Sciatic nerve (tissue), 2 donors: ENCODE data around the gene IL19. TPM values are rescaled to one million over a fixed set of nuclear protein-coding genes. Genes with fewer than 3 reads are reported as not detected.

Source experiments
- ATAC-seq: fragments of 200-7000 bp; cut with Tn5 transposase; one replicate; pipeline ENCODE4 v1.9.1; 2020; ENCODE audit warnings: mild to moderate bottlenecking, moderate library complexity
- DNase-seq: peaks from one replicate; pipeline ENCODE4 v3.0.0-alpha.2; 2020; ENCODE audit warnings: low spot score
- intact Hi-C: fragments of 100-400 bp; cut with DNase I; formaldehyde crosslinking; loops from one replicate; pipeline ENCODE4 v1.14.2; 2022
- total RNA-seq: library from RNA; stranded (reverse); fragmentation: NEBNext Ultra II Directional; extraction: Animal tissue kit (Norgen Biotek cat#: 25700); gene quantifications from one replicate; pipeline ENCODE4 v1.2.1, GENCODE V29; 2021
- donor health status: DM: no; HTN: no; CAD: no.
- donor health status: DM: no; HTN: no; CAD: no.

IL19 gene
- total RNA-seq, 1 donor from 2014 or later, result not detected

DNA sequence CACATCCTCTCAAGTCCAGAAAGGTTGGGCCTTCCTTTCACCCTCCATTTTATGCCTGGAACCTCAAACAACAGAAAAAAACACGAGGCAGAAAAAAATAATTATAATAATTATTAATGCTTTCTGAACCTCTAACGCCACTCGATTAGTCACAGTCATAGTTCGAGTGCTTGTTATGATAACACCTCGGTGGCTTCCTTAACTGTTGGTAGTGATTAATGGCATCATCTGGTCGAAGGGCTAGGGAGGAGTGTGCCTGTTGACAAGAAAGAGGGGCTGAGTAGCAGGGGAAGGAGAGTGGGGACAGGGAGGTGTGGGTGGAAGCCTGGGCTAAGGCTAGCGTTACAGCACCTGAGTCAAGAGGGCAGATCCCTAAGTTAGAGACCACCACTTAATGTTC lies 23.0 kb downstream of the IL19 start:
- intact Hi-C loops, result no loop called here
- DNase-seq (no peak), ATAC-seq (no peak)

DNA sequence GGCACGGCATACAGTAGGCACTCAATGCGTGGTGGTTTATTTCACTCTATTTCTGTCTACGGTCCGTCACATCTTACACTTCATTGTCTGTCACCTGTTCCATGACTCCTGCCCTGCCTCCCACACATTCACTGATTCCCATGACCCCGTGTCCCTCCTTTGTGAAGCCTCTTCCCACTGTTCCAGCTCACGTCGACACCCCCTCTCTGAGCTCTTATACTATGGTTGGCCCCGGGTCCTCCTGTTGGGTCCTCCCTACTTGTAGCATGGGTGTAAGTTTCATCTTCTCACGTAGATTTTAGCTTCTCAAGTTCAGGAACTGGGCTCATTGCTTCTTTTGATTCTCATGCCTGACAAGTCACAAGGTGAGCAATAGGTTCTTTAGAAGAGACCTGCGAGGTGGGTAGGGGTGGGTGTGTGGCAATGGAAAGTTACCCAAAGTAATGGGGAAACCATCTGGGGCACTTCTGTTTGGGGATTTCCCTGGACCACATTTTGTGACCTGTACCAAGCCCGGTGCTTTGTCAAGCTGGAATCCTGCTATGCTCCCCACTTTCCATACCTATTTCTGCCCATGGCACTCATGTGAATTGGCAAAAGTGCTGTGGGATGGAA lies 23.8 kb downstream of the IL19 start:
- ATAC-seq (no peak), DNase-seq (no peak)
- intact Hi-C loops, result no loop called here

DNA sequence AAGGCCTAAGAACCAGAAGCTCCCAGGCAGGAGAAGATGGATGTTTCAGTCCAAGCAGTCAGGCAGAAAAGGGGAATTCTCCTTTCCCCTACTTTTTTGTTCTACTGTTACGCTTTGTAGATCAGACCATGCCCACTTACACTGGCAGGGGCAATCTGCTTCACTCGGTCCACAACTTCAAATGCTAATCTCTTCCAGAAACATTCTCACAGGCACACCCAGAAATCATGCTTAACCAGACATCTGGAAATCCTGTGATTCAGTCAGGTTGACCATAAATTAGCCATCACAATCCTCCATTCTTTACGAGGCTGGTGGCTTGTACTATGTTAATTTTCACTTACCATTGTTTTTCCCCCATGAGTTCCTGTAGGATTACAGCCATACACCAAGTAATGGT lies 25.5 kb downstream of the IL19 start:
- intact Hi-C loops, result no loop called here
- no peak for DNase-seq

DNA sequence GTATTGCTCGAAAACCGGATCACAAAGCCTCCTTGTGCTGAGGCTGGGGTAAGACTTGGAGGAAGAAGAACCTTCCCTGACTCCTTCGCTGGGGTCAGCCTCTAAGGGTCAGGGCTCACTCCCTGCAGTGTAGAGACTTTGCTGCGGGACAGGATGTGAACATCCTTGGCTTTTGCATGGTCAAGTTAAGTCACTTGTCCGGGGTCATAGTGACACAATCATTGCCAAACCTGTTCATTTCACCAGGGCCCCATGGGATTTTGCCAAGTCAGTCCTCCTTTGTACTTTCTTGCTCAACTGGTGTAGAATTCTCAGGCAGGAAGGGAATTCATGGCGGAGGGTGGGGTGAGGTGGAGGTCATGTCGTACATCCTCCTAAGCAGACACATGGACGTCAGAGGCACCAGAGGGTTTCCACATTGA lies 26.4 kb downstream of the IL19 start:
- no peak for ATAC-seq
- DNase-seq, result no peak
- intact Hi-C loops, result no loop called here

More for the DNA sequence above, 25.5 kb downstream of the IL19 start:
- no peak for ATAC-seq

DNA sequence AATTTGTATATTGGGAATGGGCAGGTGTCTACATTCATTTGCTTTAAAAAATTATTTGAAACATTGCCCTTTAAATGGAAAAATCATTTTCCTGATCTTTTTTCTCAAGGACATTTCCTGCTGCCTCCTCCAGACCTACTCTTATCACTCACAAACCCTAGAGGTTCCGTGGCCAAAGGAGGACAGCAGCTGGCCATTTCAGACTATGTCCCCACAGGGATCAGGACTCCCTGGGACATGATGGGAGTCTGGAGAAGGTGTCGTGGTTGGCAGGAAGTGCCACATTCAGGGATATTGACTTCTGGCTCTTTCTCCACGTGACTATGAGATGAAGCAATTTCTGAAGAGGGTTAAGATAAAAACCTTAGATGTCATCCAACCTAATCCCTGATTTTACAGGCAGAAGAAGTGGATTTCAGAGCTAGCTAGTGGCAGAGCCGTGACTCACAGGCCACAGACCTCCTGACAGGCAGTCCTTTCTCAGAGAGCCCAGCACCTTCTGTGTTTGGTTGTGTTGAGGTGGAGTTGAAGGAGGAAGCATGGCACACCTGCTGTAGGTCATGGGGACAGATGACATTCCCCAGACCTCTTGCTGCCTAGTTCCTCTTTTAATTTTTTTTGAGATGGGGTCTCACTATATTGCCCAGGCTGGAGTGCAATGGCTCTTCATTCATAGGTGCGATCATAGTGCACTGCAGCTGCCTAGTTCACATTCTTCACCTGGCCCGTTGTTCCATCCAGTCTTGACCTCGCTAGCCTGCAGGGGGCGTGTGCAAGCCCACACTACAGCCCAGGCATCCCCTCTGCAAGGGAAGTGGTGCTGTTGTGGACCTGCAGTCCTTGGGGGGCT lies 27.2 kb downstream of the IL19 start:
- ATAC-seq (no peak), DNase-seq (no peak)
- intact Hi-C loops, result no loop called here

DNA sequence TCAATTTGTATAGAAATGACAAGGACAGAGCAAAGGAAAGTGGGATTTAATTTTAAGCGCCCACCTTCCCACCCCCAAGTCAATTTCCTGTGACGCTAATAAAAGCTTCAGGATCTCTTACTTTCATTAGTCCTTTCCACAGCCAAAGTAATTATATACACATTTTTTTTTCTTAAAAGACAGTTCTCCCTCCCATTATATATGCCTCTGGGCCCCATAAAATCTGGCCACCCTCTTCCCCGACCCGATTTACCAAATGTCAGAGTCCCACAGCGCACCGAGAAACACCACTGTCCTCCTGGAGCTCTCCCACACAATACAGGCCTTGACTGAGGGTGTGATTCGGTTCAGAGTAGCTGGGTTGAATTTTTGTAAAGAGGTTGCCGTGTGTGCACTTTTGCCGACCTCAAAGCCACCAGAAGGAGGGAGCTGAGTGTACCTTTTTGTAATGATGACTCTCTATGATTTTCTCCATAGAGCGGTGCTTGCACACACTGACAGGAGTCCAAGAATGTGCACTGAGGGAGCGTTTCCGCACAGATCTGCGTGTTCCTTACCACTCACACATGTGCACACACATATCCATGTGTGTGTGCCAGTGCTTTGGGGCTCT lies 27.9 kb downstream of the IL19 start:
- no peak for ATAC-seq
- intact Hi-C loops, result no loop called here
- DNase-seq, result no peak

DNA sequence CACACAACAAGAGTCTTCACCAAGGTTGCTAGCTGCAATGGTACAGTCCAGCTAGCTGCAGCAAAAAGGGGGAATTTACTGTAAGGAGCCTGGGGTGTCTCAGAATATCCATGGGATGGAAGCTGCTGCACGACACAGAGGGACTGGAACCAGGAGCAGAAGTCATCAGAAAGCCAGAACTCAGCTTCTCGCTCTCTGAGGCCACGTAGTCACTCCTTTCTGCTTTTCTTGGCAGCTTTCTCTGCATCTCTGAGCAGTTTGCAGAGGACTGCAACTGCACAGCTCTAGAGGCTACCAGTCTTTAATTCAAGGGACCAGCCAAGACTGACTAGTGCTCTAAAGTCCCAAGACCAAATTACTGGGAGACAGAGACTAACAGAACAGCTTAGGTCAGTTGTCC lies 28.7 kb downstream of the IL19 start:
- DNase-seq (no peak), ATAC-seq (no peak)
- intact Hi-C loops, result no loop called here

DNA sequence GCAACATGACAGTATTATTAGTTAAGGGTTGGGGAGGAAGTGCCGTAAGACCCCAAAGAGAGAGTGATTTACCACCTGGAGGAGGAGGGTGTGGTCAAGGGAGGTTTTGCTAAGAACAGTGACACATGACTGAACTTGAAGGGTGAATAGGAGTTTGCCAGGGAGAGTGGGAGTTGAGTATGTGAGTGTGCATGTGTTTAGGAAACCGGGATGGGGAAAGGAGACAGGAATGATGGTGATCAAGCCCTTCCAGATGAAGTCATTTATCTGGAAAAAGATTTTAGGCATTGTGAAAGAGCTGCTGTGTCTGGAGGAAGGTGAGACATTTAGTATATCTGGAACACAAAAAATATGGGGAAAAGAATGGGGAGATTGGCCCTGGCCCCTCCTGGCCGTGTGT lies 29.8 kb downstream of the IL19 start:
- intact Hi-C loops, result loop anchor here (1.0 kb wide), 1 partner anchor 37 kb away; no protein-coding TSS in a partner anchor
- DNase-seq (no peak), ATAC-seq (no peak)

DNA sequence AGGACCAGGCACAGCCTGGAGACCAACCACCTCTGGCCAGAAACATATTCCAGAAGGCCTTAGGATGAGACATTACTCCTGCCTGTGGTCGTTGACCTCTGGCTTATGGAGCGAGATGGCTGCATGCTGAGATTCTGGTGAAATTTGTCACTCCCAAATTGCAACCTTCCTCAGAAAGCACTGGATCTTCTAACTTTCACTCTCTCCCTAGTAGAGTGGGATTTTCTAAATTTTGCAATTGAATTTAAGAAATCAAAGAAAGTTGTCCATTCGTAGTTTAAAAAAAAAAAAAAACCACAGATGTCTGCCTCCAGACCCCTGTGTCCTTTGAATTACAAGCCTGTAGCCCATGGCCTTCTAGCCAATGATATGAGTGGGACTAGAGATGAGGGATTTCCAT lies 30.3 kb downstream of the IL19 start:
- intact Hi-C loops, result loop anchor here (1.0 kb wide), 1 partner anchor 36 kb away; no protein-coding TSS in a partner anchor
- ATAC-seq (no peak), DNase-seq (no peak)

DNA sequence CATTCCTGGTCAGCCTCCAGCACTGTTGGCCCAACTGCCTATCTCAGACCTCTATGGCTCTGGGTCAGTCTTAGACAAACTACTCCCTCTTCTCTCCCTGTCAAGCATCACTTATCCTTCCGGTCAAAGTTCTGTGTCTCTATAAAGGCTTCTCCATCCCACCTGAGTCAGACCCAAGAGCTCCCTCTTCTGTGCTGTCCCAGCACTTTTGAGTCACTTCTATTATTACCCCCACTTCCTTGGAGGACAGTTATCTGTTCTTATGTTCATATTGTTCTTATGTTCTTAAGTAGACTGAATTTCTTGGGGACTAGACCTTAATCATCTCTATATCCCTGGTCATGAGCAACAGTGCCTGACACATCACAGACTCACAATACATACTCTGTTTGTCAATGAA lies 30.9 kb downstream of the IL19 start:
- ATAC-seq, result no peak
- intact Hi-C loops, result no loop called here

DNA sequence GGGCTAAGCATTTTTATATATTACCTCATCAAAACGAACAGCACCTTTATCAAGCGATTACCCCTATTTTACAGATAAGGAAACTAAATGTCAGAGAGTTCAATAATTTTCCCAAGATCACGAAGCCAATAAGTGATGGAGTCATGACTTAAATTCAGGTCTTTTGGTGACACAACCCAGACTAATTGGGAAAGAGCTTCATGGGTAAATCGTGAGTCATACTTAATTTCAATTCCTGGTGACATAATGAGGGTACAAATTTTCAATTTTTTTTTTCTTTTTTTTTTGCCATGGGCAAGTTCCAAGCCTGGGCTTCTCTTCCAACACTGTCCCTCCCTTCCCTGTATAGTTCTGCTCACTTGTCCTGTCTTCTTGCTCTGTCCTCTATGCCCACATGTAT lies 31.8 kb downstream of the IL19 start:
- ATAC-seq, result no peak

More for the DNA sequence above, 30.9 kb downstream of the IL19 start:
- DNase-seq, result no peak

DNA sequence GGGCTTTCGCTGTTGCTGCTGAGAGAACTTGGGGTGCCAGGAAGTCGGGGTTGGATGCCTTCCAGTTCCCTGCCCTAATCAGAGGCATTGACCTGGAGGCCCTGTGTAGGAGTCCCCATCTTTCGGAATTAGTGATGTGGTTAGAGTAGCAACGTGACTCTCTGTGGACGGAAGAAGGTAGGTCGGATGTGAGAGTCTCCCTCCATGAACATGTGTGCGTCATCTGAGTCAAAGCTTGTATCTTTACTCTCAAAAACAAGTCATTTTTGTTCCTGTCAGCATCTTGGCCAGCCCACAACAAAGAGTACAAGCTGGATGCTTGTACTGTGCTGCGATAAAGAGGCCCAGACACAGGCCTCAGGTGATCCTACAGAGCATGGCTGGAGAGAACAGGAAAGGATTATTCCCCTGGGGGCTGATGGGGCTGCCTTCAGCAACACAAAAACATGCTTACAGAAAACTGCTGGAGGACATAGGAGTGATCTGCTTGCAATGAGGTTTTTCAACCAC lies 32.7 kb downstream of the IL19 start:
- no peak for ATAC-seq
- DNase-seq, result no peak
- intact Hi-C loops, result no loop called here

More for the DNA sequence above, 31.8 kb downstream of the IL19 start:
- intact Hi-C loops, result no loop called here
- no peak for DNase-seq

DNA sequence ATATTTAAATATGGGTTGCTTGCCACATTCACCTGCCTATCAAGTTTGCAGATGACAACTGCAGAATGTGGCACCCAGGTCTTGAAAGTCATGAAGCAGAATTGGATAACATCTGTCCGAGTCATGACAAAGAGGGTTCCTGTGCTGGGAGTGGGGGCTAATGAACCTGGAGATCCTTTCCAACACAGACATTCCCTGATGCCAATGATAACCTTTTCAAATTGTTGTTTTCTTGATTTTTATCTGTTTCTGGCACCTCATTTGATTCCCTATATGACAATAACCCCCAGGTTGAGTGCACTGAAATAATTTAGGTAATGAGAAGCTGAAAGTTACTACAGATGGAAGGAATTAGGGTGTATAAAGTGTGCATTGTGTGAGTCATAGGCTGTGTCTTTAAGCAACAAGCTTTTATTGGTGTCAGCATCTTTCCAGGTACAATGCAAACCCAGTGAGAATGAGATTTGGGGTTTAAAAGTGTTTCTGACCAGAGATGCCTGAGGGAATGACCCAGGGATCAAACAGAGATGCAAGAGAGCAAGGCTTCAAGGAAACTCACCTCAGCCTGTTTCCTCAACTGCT lies 33.7 kb downstream of the IL19 start:
- intact Hi-C loops, result no loop called here
- DNase-seq (no peak), ATAC-seq (no peak)

DNA sequence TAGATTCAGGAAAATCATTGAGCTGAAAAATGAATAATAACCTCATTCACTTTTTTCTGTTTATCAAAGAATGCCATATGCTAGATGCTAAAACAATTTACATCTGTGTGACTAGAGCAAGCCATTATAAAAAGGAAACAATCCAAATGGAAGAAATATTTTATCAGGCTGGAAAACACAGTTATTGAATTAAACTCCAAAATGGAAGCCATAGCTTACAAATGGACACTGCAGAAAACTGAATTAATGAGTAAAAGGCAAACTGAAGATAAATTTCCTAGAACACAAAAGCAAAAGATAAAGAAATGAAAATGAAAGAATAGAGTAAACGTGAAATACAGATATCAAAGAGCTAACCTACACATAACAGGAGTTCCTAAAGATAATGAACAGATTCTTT lies 34.8 kb downstream of the IL19 start:
- intact Hi-C loops, result no loop called here
- no peak for ATAC-seq

DNA sequence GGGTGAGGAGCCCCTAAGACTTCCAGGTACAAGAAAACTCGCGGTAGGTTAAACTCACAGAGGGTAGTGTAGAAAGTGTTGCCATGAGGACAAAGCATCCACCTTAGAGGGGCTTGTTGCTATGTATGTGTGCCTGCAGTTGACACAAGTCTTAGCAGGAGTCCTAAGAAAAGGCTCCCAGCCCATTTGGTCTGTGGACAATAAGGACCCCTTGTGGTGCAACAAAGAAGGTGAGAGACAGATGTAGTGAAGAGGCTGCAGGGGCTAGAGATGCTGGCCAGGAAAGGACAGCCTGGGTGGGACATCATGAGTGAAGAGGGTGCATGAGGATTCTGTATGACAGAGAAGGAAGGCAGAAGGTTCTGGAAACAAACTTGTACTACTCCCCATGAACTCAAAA lies 38.0 kb downstream of the IL19 start:
- intact Hi-C loops, result no loop called here
- DNase-seq (no peak), ATAC-seq (no peak)

More for the DNA sequence above, 34.8 kb downstream of the IL19 start:
- DNase-seq, result no peak

DNA sequence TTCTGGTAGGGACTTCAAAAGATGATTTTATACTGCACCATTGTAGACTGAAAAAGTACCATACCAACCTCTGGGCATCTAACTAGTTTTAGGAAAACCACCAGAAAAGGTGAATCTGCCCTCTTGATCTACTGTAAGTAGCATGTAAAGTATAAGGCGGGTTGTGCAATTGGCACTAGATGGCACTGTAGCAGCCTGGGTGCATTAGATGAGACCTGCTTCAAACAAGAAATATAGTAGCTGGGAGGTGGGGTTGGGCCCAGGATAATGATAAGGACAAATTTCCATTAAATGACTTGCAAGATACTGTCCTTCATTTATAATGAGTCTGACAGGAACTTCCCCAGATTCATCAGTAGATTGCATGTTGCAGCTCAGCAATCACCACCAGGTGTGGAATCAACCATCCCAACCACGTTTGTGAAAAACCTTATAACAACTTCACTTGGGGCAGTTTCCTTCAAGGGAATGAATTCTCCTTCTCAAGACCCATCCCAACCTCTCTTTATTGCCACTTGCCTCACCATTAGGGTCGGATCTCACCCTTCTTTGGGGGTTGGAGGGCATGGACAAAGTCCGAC lies 39.0 kb downstream of the IL19 start:
- intact Hi-C loops, result no loop called here
- ATAC-seq, result no peak
- no peak for DNase-seq

DNA sequence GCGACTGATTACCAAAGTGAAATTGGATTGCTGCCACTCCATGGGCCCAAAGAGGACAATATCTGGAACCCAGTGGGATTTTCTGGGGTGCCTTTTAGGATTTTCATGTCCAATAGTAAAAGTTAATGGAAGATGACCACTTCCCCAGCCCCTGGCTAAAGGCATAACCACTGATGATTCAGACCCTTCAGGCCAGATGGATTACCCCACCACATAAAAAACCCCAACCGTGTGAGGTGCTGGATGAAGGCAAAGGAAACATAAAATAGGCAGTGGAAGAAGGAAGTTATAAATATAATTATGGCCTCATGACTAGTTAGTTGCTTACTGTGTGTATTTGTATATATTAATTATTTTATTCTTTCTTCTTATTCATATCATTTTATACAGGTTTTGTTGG lies 41.9 kb downstream of the IL19 start:
- DNase-seq (no peak), ATAC-seq (no peak)
- intact Hi-C loops, result no loop called here

DNA sequence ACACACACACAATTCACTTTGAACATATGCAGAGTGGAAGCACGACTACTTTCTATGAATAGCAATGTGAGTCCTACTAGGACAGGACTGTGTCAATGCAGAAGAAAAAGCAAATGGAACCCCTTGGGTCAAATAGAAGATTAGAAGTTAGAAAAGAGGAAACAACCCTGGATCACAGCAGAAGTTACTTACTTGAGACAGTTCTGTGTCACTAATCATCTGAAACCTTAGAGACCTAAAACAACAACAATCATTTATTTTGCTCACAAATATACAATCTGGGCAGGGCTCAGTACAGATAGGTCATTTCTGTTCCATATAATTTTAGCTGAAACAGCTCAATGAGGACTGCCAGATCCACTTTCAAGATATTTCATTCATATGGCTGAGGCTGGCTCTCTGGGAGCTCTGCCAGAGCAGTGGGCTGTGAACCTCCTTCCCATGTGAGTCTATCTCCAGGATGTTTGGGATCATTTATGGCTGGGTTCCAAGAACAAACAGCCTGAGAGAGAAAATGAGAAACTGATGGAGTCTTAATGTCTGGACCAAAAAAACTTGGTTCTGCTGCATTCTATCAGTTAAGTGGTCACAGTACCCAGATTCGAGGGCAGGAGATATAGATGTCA lies 44.3 kb downstream of the IL19 start:
- no peak for ATAC-seq
- intact Hi-C loops, result no loop called here
- DNase-seq, result no peak
